Activated CD4-positive, CD25-positive, alpha-beta regulatory T cell treated with anti-CD3 and anti-CD28 coated beads, Interleukin-2, amount 50 U/mL, for 24 hours (primary cell): ENCODE results near the gene CDH23.

ENCODE experiments used
- ATAC-seq, 2 donors: fragments of 150-1000 bp; cut with Tn5 transposase; one replicate each; pipeline ENCODE4 v1.10.0; 2021; ENCODE audit warnings: mild to moderate bottlenecking in 1 of 2, moderate library complexity in 1 of 2

CDH23 gene

DNA sequence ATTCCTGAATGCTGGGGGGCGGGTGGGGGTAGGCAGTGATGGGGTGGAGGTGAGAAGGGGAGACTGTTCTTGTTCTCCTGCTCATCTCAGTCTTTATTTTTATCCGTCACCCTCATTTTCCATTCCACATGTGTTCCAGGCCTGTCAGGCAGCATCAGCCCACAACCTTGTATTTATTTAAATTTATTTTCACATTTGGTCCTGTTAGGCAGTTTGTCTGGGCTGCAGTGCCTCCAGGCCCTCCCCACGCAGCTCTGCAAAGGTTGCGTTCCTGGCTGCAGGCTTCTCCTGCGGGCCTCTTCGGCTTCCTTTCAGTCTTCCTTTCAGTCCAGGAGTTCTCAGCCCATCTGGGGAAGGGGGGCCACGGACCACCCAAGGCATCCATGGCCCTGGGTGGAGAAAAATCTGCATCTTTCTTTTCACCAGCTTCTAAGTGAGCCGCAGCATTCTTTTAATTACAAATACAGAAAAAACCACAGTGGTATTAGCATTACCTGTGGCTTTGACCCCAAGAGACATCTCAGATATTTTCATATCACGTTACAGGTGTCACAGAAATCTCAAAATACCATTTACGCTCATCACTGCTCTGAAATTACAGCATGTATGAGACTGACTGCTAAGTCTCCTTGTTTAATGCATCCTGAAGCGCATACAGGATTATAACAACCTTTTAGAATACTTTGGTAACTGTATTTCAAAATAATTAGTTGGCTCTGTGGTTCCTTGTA is 228.9 kb downstream of the CDH23 start:
- no peak for ATAC-seq

DNA sequence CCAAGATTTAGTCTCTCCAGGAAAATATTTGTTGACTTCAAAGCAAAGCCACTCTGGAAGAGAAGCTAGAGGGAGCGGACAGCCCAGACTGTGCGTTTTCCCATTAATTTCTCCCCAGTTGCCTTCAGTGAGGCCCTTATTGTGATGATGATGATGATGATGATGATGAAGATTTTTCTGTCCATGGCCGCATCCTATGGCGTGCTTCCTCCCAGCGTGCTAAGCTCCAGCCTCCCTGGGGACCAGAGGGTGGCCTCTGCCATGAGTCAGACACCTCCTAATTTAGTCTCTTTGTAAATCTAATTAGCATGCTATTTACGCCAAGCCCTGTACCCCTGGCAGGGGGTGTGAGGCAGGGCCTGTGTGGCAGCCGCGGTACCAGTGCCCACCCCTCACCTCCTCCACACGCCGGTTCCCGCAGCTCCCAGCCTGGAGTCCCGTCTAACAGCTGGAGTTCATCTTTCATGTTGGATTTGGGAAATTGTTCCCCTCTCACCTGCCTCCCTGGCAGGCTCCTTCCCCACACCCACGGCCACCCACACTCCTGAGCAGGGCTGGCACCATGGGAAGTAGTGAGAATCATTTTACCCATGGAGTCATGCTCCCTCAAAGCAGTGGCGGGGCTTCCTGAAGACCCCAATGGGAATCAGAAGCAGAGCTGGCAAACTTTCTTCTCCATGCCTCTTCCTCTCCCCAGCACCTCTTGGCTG is 230.7 kb downstream of the CDH23 start:
- no peak for ATAC-seq

- ATAC-seq, result no peak
Observed at GRCh38 chr10:71627956-71628355, 231.2 kb downstream of the CDH23 start.

GRCh38 chr10:71629131-71629530 is 232.4 kb downstream of the CDH23 start:
- ATAC-seq, result no peak

DNA sequence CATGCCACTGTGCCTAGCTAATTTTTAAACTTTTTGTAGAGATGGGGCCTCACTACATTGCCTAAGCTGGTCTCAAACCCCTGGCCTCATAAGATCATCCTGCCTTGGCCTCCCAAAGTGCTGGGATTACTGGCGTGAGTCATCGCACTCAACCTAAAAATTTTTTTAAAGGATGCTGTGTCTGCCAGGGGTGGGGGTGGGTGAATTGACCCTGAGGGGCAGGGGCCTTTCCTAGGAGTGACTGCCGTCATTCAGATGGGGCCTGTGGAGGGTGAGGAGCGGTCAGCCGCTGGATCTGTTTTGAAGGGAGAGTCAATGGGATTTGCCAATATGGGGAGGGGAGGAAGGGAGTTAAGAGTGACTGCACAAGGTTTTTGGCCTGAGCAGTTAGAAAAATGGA is 233.4 kb downstream of the CDH23 start:
- ATAC-seq, result no peak

DNA sequence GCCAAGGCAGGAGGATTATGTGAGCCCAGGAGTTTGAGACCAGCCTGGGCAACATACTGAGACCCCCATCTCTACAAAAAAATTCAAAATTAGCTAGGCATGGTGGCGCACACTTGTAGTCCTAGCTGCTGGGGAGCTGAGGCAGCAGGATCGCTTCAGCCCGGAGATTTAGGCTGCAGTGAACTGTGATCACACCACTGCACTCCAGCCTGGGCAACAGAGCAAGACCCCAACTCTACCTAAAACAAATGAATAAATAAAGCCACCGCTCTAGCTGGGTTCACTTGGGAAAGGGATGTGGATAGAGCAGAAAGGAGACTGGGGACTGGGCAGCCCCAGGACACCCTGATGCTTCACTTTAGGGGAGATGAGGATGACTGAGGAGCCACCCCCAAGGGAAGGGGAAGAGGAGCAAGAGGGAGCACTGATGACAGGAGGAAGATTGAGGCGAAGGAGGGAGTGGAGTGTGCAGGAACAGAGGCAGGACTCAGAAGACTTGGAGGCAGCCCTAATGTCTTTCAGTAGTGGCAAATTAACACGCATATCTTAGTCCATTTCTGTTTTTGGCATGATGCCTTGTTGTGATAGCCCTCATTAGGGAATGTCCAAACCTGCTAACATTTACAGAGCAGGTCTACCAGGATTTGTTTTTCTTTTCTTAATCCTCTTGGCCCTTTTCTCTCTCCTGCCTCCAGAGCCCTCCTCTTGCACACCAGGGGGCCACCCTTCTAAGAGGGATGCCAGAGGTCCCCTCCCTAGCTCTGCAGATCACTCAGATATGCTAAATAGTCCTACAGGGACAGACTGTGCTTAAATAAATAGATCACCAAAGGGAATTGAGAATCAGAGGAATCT is 234.5 kb downstream of the CDH23 start:
- ATAC-seq, result no peak

DNA sequence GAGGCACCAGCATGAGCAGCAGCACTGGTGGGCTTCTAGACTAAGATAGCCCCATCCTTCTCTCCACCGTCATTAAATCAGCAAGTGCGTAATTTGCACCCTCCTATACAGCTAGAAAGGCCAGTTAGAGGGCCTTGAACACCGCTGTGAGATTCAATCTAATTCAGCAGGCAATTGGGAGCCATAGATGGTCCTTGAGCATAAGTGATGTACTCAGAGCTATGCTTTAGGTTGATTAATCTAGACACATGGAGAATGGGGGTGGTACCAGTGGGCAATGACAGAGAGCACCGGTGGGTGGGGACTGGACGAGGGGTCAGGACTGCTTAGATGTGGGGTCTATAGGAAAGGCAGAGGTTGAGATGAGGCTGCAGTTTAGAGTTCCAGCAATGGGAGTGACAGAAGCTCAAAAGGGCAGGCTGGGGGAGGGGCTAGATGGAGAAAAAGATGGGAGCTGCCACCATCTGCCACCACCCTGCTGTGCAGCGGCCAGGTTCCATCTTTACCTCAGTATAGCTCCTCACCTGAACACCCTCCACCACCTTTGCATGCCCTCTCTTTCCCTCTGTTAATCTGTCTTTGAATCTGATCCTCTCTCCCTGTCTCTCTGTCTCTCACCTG is 235.6 kb downstream of the CDH23 start:
- ATAC-seq, result no peak

DNA sequence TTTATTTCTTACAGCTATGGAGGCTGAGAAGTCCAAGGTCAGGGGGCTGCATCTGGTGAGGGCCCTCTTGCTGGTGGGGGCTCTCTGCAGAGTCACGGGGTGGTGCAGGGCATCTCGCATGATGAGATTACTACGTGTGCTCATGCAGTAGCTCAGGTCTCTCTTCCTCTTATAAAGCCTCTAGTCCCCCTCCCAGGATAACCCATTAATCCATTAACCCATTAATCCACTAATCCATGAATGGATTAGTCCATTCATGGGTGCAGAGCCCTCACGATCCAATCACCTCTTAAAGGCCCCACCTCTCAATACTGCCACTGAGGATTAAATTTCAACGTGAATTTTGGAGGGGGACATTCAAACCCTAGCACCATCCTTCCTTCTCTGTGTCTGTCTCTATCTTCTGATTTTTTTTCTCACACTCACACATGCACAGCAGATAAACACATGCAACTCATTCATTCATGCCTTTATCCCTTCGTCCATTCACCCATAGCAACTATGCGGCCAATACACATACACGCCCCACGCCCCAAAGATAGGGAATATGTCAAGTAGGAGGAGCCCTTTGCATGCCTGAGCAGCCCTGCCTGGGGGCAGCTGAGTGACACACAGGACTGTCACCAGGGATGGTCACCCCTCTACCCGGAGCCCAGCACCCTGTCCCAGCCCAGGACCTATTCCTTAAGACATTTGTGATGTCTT is 236.3 kb downstream of the CDH23 start:
- no peak for ATAC-seq

GRCh38 chr10:71633920-71634319 is 237.2 kb downstream of the CDH23 start:
- no peak for ATAC-seq

- no peak for ATAC-seq
Observed at GRCh38 chr10:71634531-71635164, 237.9 kb downstream of the CDH23 start.

GRCh38 chr10:71635251-71635866 is 238.6 kb downstream of the CDH23 start:
- ATAC-seq, result no peak

- no peak for ATAC-seq
Observed at GRCh38 chr10:71635867-71636266, 239.1 kb downstream of the CDH23 start.

DNA sequence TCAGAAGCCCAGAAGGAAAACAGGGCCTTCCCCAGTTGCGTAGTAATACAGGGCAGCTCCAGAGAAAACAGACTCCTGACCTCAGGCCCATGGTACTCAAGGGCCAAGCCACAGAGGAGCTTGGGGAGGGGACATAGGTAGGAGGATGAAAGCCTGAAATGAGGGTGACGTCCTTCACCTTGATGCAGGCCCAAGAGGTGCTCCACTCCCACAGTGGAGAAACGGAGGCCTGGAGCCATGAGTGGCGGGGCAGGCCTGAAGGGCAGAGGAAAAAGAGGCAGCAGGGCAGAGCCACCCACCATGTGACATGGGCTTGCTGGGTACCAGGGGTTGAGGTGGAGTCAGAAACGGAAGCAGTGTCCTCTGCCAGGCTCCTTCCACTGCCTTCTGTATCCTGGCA is 239.9 kb downstream of the CDH23 start:
- no peak for ATAC-seq

DNA sequence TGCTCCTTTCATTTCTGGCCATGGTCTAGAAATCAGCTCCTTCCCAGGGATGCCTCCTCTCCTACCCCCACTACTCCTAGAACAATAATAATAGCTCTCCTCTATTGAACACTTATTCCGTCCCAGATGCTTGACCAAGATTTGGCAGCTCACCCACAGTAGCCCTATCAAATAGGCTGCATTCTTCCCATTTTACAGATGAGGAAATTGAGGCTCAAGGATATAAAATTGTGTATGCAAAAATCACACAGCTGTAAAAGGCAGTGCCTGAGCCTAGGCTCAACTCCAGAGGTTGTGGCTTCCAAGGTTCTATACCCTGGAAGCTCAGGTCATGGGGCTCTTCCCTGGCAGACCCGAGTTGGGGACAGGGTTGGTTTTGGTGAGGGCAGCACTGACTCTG is 240.6 kb downstream of the CDH23 start:
- ATAC-seq, result no peak

- peak in 1 of 2 donors; percentile 20 for ATAC-seq
Observed at GRCh38 chr10:71638064-71638821, 241.5 kb downstream of the CDH23 start.

DNA sequence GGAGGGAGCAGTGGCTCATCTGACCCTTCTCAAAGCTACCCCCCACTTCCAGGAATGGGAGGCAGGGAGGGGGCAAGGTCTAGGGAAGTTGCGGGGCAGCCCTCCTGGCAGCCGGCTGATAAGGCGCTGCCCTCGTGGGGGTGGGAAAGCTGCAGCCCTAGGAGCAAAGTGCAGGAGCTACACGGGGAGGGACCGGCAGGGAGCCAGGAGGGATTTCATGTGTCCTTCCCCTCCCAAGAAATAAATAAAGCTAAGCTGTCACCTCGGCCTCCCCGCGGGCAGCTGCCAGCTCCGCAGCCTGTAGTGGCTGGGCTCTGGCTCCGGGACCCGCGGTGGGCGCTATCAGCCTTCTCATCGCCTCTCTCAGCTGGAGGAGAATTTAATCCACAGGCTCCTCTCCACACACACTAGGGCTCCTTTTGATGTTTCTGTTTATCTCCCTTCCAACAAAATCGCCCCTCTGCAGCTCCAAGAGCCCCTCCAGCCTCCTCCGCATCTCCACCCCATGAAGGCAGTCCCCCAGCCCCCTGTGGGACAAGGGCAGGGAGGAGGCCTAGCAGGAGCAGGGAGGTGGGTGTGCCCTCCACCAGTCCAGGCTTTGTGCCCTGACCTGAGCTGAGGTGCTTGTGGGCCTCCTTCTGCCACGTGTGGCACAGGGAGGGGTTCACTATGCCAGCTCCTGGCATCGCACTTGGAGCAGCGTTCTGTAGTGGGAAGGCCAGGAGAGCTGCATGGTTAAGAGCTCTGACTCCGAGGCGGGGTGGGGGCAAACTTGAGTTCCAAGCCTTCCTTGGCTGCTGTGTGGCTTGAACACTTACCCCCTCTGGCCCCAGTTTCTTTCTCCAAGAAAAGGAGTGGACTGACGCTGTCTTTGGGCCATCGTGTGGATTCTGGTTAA is 242.4 kb downstream of the CDH23 start:
- no peak for ATAC-seq

DNA sequence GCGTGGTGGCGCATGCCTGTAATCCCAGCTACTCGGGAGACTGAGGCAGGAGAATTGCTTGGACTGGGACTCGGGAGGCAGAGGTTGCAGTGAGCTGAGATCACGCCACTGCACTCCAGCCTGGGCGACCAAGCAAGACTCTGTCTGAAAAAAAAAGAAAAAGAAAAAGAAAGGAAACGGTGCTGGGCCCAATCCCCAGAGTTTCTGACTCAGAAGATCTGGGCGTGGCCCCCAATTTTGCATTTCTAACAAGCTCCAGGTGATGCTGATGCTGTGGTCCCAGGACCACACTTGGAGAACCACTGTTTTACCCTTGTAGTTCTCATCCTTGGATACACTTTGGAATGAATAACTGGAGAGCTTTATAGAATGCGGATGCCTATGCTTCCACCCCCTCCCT is 243.9 kb downstream of the CDH23 start:
- no peak for ATAC-seq

GRCh38 chr10:71641449-71641848 is 244.7 kb downstream of the CDH23 start:
- no peak for ATAC-seq

- no peak for ATAC-seq
Observed at GRCh38 chr10:71641986-71642385, 245.3 kb downstream of the CDH23 start.

- no peak for ATAC-seq
Observed at GRCh38 chr10:71643904-71644303, 247.2 kb downstream of the CDH23 start.
